Measurements from ENCODE around the gene EGR4. TPM values are rescaled to one million over a fixed set of nuclear protein-coding genes. Genes with fewer than 3 reads are reported as not detected.

The EGR4 gene
- total and polyA plus RNA-seq, 7 donors: not detected

DNA sequence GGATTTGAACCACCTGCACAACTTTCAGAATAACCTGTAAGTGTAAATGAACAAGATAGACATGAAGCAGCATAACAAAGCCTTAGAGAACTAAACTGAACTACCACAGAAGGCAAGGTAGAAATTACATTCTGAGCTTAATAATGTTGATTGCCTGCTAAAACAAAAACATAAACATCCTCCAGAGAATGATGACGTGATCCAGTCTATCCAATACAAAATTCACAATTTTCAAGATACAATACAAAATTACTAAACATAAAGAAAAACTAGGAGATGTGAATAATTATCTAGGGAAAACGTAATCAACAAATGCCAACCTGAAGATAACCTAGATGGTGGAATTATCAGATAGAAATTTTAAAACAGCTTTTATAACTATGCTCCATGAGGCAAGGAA, 40.7 kb upstream of the EGR4 start:
- no peak for TF ChIP-seq CTCF (IDR thresholded peaks at IDR 0.05)
- ATAC-seq: no peak
- H3K9me3 ChIP-seq: peaks cover 5% of the 10 kb centered on the region
- no peak for DNase-seq
- H3K36me3 ChIP-seq (ENCODE audit: insufficient read depth in 1 of 2, low read depth in 1 of 2): no peaks in the 10 kb centered on the region
- no peaks in the 10 kb centered on the region for H3K27me3 ChIP-seq (ENCODE audit: insufficient read depth in 3 of 3, low read length in 2 of 3)
- no peak overlapping the region for H3K27ac ChIP-seq
- H3K4me3 ChIP-seq: no peak overlapping the region
- WGBS, 3 donors: 64 to 69% (median 68%) methylated on average over 2 of the region's 2 CpGs
- intact Hi-C loops (cut with DNase I): no loop called here
- H3K4me1 ChIP-seq: no peaks in the 10 kb centered on the region

- no peak for DNase-seq
- no peak for TF ChIP-seq CTCF (IDR thresholded peaks at IDR 0.05)
- no peaks in the 10 kb centered on the region for H3K36me3 ChIP-seq (ENCODE audit: insufficient read depth in 1 of 2, low read depth in 1 of 2)
- H3K4me1 ChIP-seq: no peaks in the 10 kb centered on the region
- H3K27ac ChIP-seq: no peak overlapping the region
- no peaks in the 10 kb centered on the region for H3K27me3 ChIP-seq (ENCODE audit: insufficient read depth in 3 of 3, low read length in 2 of 3)
- no peak for ATAC-seq
- intact Hi-C loops (cut with DNase I): no loop called here
- H3K4me3 ChIP-seq: no peak overlapping the region
- peaks cover 5% of the 10 kb centered on the region for H3K9me3 ChIP-seq
Observed at GRCh38 chr2:73333564-73333963, 40.2 kb upstream of the EGR4 start.

DNA sequence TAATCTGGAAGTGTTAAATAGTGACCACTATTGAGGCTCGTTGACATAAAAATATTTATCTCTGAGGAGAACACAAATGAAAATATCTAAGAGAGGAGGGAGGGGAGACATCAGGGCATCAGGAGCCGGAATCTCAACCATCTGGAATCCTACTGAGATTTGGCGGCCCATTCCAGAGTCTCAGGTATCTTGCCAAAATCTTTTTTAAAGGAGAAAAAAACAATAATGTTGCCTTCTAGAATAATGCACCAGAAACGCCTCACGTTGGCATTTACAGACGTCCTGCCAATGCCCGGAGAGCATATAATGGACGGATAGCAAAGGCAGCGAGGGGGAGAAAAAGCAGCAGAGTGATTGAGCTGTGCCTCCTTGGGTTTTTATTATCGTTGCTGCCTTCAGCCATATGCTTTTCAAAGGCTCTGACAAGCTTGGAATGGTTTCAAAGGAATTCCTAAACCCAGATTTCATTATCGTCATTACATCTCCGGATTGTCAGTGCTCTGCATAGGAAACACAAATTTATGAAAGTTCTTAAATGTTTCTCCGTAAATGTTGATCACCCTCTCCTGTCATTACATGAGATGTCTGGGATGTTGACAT, 30.9 kb upstream of the EGR4 start:
- H3K4me1 ChIP-seq: no peaks in the 10 kb centered on the region
- no peak overlapping the region for H3K27ac ChIP-seq
- no peaks in the 10 kb centered on the region for H3K36me3 ChIP-seq (ENCODE audit: insufficient read depth in 1 of 2, low read depth in 1 of 2)
- peaks cover 2 to 21% (median 3%) of the 10 kb centered on the region in 3 donors for H3K27me3 ChIP-seq (ENCODE audit: insufficient read depth in 3 of 3, low read length in 2 of 3)
- DNase-seq (no peak), ATAC-seq (no peak)
- H3K9me3 ChIP-seq: no peaks in the 10 kb centered on the region
- WGBS, 3 donors: 42 to 49% (median 43%) methylated on average over 13 of the region's 13 CpGs
- TF ChIP-seq CTCF (IDR thresholded peaks at IDR 0.05): no peak
- intact Hi-C loops (cut with DNase I): no loop called here
- H3K4me3 ChIP-seq: no peak overlapping the region

DNA sequence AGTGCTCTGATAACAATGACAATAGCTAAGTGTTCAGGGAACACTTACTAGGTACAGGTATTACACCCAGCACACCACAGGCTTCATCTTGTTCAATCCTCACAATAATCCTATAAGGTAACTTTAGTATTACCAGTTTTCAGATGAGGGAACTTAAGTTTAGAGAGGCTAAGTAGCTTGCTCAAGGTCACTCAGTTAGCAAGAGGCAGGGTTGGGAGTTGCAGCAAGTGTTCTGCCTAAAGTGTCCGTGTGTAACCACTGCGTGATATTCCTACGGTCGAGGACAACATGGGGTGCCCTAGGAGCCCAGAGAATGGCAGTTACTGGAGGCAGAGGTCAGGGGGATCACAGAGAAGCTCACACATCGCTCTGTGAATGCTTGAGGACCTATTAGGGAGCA, 30.2 kb upstream of the EGR4 start:
- DNase-seq: no peak
- no peak overlapping the region for H3K27ac ChIP-seq
- no peak for ATAC-seq
- no peaks in the 10 kb centered on the region for H3K36me3 ChIP-seq (ENCODE audit: insufficient read depth in 1 of 2, low read depth in 1 of 2)
- H3K27me3 ChIP-seq (ENCODE audit: insufficient read depth in 3 of 3, low read length in 2 of 3): peaks cover 3 to 21% (median 3%) of the 10 kb centered on the region in 3 donors
- no peaks in the 10 kb centered on the region for H3K9me3 ChIP-seq
- TF ChIP-seq CTCF (IDR thresholded peaks at IDR 0.05): no peak
- WGBS, 3 donors: 66 to 78% (median 68%) methylated on average over 5 of the region's 5 CpGs
- intact Hi-C loops (cut with DNase I): no loop called here
- no peaks in the 10 kb centered on the region for H3K4me1 ChIP-seq
- no peak overlapping the region for H3K4me3 ChIP-seq

- Histone ChIP-seq H3K9me3 (no peaks in the 10 kb centered on the region), H3K27me3 (ENCODE audit: insufficient read depth in 3 of 3, low read length in 2 of 3) (peaks cover 0 to 5% (median 2%) of the 10 kb centered on the region in 3 donors), H3K4me1 (no peaks in the 10 kb centered on the region), H3K27ac (no peak overlapping the region), H3K36me3 (ENCODE audit: insufficient read depth in 1 of 2, low read depth in 1 of 2) (no peaks in the 10 kb centered on the region), H3K4me3 (no peak overlapping the region)
- TF ChIP-seq CTCF (IDR thresholded peaks at IDR 0.05): no peak
- ATAC-seq (no peak), DNase-seq (no peak)
- whole genome bisulfite sequencing, 3 donors: 89 to 94% (median 92%) methylated on average over 2 of the region's 2 CpGs
- intact Hi-C loops (cut with DNase I): no loop called here
Observed at GRCh38 chr2:73314441-73314840, 21.1 kb upstream of the EGR4 start.
